HG03565 (cell line): ENCODE data around the gene ITGB5.

ENCODE experiments used
- ATAC-seq: cut with Tn5 transposase; IDR thresholded peaks from one replicate; pipeline ENCODE4 v1.9.1; 2021; ENCODE audit warnings: mild to moderate bottlenecking, moderate library complexity; ENCODE audit not compliant: unreplicated experiment

ITGB5 gene, protein sequence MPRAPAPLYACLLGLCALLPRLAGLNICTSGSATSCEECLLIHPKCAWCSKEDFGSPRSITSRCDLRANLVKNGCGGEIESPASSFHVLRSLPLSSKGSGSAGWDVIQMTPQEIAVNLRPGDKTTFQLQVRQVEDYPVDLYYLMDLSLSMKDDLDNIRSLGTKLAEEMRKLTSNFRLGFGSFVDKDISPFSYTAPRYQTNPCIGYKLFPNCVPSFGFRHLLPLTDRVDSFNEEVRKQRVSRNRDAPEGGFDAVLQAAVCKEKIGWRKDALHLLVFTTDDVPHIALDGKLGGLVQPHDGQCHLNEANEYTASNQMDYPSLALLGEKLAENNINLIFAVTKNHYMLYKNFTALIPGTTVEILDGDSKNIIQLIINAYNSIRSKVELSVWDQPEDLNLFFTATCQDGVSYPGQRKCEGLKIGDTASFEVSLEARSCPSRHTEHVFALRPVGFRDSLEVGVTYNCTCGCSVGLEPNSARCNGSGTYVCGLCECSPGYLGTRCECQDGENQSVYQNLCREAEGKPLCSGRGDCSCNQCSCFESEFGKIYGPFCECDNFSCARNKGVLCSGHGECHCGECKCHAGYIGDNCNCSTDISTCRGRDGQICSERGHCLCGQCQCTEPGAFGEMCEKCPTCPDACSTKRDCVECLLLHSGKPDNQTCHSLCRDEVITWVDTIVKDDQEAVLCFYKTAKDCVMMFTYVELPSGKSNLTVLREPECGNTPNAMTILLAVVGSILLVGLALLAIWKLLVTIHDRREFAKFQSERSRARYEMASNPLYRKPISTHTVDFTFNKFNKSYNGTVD

GRCh38 chr3:124887177-124887931 is at the start of gene ITGB5:
ITGB5 (minus strand) TSS chr3:124887365; CDS start chr3:124887000, 365 bp downstream.
- peak; percentile 40 for ATAC-seq

GRCh38 chr3:124935794-124936542 is 48.8 kb upstream of the ITGB5 start:
- no peak for ATAC-seq

GRCh38 chr3:124935264-124935663 is 48.1 kb upstream of the ITGB5 start:
- ATAC-seq = no peak

- ATAC-seq = no peak
These were observed 47.4 kb upstream of the ITGB5 start, which contains the start of gene MUC13 for GRCh38 chr3:124934577-124934976. MUC13 (minus strand) TSS chr3:124934751; CDS start chr3:124934712, 39 bp downstream.

DNA sequence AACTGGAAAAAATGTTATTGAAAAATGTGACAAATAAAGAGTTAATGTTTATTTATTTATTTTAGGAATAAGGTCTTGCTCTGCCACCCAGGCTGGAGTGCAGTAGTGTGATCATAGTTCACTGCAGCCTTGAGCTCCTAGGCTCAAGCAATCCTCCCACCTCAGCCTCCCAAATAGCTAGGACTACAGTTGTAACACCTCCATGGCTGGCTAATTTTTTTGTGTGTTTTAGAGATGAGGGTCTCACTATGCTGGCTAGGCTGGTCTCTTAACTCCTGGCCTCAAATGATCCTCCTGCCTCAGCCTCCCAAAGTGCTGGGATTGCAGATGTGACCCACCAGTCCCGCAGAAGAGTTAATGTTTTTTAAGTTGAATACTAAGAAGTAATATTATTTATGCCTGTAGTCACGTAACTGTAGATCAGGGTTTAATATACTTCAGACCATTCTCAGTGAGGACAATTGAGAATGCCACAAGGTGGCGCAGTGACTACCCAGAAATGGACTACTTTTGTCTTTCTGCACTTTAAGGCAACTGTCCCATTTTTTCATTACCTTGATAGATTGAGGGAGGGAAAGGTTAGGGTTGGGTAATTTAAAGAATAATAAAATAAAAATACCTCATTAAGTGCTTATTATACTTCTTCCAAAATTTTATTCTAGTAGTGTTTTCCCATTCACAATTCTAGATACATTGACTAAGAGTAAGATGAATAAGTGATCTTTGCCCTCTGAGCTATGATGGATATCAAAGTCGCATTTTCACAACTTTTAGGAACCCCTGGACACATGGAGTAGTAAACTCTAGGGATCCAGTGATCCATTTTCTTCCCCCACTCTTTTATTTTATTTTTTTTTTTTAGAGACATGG is 41.4 kb upstream of the ITGB5 start:
- no peak for ATAC-seq

GRCh38 chr3:124927574-124928045 is 40.4 kb upstream of the ITGB5 start:
- peak; percentile 51 for ATAC-seq

DNA sequence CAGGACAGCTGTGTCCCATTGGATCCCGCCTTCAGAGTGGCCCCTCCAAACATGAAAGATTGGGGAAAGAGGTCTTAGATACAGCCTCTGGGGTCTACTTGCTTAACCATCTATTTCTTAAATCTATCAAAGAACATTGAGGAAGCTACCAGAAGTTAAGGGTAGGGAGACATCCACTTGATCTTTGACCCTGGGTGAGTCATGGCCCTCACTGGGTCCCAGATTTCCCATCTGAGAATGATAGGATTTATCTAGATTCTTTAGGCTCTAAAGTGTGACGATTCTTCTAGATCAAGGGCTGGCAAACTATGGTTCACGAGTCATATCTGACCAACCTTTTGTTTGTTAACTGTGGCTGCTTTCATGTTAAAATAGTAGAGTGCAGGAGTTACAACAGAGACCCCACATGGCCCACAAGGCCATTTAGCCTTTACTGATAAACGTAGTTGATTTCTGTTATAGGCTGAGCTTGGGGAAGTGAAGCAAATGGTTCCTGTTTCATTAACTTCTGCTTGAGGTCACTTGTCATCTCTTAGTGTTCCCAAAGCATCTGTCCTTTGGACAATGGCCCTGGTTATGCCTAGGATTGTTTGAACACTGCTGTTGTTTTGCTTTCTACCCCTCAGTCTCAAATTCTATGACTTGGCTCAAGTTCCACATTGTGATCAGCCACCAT is 39.4 kb upstream of the ITGB5 start:
- no peak for ATAC-seq

- ATAC-seq = no peak
These were observed 37.6 kb upstream of the ITGB5 start for GRCh38 chr3:124924741-124925140.

- ATAC-seq = no peak
These were observed 36.7 kb upstream of the ITGB5 start for GRCh38 chr3:124923833-124924232.

DNA sequence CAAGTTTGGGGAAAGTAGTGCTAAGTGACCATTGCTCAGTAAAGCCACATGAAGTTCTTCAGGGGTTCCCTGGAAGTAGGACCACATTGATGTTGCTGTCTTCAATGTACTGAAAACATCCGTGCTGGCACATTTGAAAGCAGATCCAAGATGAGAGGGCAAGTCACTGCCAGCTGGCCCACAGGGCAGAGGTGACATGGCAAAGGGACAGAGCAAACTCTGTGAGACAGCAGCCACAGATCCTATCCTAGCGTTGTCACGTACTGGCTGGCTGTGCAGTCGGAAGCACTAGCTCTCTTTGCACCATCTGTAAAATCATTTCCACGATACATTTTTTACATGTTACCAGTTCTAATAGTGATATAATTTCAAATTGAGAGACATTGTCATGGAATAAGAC is 33.6 kb upstream of the ITGB5 start:
- no peak for ATAC-seq

DNA sequence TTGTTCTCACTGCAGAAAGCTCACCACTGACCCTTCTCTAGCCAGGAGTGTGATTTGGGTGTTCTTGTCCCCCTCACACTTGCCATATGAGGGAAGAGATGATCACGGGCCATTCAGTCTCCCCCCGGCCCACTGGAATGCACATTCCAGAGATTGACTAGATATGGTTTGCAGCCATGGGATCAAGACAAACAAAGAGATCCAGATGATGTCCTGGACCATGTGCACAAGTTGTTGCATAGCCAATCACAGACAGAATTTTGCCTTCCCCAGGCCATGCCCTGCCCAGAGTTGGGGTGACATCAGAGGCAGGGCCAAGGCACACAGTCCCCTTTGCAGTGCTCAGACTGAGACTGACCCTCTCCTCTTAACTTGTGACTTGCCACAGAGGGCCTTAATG is 32.6 kb upstream of the ITGB5 start:
- ATAC-seq = no peak

GRCh38 chr3:124918524-124918923 is 31.4 kb upstream of the ITGB5 start:
- no peak for ATAC-seq

DNA sequence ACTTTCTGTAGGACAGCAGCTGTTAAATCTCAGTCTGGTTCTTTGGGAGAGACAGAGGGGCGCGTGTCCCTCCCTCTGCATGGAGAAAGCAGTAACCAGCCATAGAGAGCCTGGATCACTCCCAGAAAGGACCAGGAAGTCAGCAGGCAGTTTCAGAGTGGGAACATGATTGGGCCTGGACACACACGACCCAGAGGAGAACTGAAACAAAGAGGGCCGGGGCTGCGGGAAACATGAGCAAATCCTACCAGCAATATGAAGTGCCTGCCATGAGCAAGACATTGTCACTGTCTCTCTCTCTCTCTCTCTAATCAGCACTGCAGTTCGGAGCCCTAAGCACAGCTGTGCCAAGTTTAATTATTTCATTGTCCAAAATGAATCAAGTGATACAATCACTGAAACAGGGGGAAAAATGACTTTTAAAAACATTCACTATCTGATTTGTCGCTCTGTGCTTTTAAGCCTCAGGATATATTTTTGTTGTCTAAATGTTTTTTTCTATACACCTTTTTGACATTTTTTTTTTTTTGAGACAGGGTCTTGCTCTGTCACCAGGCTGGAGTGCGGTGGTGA is 29.8 kb upstream of the ITGB5 start:
- ATAC-seq = no peak

GRCh38 chr3:124915254-124915653 is 28.1 kb upstream of the ITGB5 start:
- no peak for ATAC-seq

DNA sequence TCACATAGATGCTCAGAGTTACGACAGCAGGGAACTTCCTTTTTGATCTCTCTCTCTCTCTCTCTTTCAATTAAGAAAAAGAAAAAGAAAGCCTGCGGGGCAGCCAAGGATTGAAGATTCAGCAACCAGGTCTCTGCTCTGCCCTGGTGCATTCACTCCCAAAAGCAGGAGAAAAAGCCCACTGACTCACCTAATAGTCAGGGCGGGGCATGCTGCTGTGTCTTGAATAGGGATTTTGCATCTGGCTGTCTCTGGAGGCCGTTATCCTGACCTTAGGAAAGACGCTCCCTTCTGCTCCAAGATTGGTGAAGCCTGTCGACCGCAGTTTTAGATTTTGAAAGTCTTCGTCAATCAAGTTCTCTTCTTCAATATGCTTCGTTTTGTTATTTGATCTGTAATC is 20.8 kb upstream of the ITGB5 start:
- no peak for ATAC-seq

- ATAC-seq = no peak
These were observed 17.8 kb upstream of the ITGB5 start for GRCh38 chr3:124904835-124905492.

GRCh38 chr3:124903896-124904834 is 17.0 kb upstream of the ITGB5 start:
- ATAC-seq = no peak
